Left forelimb (tissue), 1 donor: ENCODE measurements around the gene LDAH.

Experiments used
- DNase-seq: peaks from one replicate; pipeline ENCODE4 v3.0.0-alpha.2; 2018; ENCODE audit warnings: low spot score

Gene LDAH

DNA sequence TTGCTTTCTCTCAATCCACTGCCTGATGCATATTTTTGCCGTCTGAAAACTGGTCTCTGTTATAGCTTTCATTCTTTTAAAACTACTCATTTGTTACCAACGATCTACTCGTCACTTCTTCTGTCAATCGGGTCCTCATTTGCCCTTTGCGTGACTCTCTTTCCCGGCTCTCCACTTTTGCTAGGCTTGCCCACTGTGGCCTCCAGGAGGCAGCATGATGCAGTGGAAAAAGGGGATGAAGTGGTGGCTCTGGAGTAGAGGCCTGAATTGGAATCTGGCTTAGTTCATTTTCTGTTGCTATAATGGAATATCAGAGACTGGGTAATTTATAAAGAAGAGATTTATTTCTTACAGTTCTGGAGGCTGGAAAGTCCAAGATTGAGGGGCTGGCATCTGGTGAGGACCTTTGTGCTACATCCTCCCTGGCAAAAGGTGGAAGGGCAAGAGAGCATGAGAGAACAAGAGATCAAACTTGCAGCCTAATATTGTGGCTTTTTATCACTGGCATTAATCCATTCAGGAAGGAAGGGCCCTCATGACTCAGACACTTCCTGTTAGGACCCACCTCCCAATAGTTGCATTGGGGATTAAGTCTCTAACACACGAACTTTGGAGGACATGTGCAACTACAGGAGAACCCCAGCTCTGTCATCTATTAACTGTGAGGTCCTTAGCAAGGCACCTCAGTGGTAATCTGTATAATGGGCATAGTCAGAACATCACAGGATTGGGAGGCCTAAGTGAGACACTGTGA lies 140.6 kb downstream of the LDAH start:
- no peak for DNase-seq

DNA sequence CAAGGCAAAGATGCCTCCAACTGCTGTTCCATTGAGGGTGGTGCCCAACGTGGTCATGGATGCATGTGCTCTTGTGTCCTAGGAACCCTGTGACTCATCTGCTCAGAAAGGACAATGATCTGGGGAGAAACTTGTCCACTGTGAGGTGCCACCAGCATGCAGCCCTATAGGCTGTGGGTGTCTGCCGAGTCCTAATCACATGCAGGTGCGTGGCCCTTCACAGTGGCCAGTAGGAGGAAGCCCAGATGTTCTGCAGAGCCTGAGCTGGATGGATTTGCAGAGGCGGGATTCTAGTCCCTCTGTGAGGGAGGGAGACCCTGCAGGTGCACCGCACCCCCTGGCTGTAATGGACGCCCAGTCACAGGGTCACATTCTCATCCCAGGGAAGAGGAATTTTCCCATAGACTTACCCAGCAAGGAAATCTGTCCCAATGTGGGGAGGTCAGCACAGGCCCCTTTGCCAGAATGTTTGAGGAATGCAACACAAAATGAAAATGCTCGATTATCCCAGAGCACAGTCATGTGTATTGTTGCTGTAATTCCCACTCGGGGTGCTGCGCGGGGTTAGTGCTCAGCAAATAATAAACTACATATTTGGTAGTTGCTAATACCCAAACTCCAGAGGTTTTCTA lies 142.0 kb downstream of the LDAH start:
- DNase-seq: no peak

DNA sequence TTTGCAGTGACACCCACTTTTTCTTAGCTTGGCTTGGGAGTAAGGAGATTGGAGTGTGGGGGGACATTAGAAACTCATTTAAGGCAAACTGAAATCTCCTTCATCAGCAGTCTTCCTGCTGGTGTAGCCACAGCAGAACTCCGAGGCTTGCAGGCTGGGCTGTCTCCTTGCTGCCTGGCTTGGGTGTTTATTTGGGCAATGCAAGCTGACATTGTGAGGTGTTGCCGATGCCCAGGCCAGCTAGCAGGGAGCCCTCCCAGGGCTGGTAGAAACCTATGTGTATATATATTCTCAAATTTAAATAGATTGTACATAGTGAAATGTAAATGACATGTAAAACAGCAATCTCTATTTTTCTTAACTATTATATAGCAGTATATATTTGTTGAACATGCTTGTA lies 144.1 kb downstream of the LDAH start:
- DNase-seq: no peak

DNA sequence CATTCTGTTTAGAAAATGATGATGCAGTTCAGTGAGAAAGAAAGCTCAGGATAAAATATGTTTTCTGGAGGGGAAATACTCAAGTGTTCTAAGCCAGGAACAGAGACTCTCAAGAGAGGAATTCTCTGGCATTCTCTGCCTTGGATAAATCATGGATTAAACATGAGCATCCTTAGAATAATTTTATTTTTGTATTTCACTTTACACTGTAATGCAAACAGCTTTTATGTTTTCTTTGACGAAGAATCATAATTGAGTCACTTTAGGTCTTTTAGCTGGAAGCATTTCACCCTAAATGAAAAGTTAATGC lies 144.9 kb downstream of the LDAH start:
- DNase-seq: no peak

DNA sequence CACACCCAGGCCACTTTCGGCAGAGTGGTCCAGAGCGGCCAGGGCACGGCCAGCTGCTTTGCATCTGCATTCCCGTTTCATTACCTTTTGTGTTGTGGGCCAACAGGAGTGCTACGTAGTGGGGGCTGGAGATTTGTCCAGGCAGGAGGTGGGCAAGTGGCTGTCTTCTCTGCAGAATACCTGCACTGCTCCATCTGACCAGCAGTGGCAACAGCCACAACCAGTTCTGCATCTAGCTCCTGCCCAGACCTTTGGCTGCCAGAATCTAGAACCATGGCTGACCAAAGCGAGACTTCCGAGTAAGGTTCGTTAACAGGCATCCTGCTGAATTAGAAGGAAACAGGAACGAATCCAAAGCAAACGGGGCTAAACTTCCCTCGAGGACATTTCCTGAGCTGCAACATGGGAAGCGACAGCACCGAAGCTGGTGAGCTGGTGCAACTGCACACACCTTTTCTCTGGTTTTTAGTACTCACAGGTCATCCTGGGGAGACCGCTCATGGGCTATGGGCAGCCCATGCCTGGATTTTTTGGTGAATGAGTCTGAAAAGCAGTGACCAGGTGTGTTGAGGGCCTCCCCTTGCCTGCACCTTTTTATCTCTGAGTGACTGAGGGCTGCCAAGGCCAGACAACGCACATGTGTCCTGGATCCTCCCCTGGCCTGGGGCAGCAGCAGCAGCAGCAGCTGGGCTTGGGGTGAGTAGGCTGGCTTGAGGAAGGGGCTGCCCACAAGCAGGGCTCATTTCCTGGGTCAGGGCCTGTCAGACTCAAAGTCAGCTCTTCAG lies 145.4 kb downstream of the LDAH start:
- no peak for DNase-seq

DNA sequence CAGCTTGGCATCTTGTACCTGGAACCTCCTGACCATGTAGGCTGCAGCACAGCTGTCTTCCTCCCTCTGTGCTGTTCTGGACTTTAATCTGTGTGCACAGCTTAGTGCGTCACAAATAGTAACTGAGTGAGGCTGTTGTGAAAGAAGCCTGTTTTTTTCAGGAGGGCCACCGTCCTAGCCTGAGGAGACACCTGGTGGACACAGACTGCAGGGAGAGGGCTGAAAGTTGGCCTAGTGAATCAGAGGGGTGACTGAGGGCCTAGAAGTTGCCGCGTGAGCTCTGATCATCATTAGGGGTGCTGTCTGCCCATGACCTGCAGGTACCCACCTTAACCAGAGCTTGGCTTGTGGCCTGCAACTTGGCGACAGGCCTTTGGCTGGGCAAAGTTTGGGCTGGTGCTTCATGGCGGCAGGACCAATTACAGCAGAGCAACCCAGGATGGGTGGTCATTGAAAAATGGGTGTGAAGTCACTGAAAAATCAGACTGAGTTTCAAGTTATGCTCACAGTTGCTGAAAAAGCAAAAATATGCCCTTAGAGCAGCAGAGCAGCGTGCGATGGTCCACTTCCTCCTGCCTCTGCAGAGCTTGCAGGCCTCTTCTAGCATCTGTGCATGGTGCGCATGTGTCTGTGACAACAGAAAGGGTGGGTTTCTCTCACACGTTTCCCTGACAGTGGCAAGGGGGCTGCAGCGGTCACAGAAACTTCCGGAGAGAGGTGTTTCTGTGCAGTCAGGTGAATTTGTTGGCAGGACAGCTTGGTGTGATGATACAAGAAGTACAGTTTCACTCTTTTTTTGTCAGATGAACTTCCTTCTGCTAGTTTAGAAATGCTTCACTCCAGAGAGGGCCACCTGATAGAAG lies 146.3 kb downstream of the LDAH start:
- DNase-seq: no peak

DNA sequence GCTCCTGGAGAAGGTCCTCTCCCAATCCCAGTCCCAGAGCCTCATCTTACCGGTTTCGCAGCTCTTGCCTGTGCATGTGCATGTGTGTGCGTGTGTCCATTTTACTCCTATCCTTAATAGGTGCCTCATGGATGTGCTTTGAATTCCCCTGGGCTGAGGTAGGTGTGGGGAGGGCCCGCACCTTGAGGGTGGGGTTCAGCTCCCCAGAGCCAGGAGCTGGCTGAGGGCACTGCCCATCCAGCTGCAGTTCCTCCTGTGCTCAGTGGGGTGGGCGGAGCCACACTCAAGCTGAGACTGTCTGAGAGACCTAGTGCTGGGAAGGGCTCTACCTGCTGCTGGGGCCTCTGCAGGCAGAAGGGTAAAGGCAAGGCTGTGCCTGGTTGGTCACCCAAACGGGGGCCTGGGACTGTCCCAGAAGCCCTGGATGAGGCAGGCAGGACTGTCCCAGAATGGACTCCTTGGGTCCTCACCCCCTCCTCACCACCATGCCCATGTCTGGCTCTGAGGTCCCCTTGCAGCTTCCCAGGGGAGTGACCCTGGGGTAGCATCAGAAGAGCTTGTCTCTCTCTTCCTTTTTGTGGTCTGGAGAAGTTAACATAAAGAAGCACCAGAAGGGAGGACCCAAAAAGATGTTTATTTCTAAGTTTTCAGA lies 147.1 kb downstream of the LDAH start:
- DNase-seq: no peak

DNA sequence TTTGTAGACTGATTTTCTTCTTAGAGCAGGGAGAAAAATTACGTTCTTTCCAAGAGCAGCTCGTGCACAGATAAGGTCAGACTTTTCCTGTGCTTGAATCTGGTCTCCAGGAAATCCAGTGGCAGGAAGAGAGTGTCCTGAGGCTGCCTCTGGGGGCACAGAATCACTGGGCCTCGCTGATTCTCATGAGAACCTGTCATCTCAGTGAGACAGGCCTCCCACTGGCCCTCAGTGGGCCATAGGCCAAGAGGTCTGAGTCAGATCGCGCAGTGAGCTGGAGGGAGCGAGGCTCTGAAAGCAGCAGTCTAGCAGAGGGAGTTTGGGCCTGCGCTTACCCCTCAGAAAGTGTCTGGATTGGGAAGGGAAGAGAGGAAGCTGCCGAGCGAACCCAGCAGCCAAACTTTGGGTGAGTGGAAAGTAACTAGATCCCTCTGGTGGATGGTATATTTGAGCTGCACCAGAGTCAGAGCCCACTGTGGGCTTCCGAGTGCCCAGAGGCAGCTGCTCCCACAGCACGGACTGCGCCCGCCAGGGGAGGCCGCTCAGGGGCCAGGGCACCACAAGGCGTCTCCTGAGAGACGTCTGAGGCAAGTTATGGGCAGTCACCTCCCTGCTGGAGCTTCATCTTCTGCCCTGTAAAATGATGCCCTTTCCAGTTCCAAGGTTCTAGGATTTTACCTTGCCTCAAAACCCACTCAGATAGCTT lies 147.8 kb downstream of the LDAH start:
- DNase-seq: no peak

DNA sequence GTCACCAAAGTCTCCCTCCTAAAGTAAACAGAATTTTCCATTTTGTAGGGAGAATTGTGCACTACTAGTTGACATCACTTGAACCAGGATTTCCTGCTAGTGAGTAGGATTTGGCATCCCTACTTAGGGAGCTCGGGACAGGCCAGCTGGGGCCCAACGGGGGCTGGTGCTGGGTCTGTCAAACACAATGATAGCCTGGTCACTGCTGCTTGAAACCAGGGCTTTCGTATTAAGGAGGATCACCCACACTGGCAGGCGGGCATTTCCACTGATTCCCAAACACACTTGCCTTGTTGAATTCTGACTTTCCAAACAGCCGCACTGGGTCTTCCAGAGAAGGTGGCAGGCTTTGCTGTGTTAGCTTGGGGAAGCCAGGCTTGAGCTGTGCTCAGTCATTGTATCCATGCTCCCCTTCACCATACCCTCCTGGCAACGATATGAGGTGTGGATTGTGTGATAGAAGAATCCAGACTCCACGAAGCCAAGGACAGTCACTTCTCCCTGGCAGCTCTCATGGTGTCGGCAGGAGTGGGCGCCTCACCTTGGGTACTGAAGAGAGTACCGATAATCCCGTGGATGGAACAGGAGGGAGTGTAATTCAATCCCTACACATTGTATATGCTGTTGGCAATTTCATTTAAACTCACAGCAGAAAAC lies 148.5 kb downstream of the LDAH start:
- DNase-seq: no peak

DNA sequence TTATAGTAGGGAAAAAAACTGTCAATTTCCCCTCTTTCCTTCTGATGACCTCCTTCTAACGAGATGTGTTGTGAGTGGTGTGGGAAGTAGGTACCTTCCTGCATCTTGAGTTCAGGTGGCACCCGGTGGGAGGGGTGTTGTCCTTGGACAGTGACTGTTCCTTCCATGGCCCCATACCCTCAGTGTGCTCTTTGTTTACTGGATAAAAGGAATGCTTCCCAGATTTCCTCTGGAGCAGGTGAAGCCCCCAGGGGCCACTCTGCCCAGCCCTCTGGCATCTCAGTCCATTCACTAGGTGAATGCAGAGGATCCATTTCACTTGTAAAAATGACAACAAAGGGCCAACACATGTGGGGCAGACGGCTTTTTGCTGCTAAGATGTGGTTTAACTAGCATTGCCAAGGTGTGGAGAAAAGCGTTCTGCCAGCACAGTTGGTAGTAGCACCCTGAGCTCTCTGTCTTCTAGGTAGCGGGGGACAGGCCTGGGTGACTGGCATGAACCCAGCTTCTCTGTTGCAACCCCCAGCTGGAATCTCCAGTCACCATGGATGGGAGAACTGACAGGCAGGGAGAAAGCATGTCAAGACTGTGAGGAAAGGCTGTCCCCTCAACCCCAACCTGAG lies 149.1 kb downstream of the LDAH start:
- DNase-seq: no peak

DNA sequence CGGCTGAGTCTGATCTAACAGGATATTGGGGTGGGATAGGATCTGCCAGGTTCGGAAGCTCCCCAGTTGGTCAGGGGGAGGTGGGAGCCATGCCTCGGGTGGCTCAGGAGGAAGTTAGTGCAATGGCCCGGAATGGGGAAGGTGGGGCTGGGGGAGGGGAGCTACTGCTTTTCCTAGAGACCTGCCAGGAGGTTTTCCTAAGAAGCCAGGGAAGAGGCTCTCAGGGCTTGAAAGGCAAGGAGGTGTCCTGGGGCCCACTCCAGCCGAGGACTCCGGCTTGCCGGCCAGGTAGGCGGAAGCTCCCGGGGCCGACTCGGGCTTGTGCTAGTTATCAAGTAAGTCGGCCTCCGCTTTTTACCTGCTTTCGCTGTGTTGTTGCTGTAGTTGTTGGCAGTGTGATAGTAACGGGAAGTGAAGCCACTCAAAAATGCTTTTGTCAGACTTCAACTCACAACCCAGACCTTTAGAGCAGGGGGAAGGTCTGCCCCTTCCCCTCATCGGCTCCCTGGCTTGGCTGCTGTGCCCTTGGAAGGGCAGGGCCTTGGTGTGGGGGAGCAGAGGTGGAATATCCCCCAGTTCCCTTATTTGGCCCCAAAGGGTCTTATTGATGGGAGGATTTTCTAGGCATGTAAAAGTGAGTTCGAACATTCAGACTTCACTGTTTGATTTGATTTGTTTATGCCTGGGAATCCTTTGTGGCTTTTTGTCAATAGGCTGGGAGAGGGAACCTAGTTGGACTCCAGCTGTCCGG lies 150.5 kb downstream of the LDAH start:
- DNase-seq: no peak

DNA sequence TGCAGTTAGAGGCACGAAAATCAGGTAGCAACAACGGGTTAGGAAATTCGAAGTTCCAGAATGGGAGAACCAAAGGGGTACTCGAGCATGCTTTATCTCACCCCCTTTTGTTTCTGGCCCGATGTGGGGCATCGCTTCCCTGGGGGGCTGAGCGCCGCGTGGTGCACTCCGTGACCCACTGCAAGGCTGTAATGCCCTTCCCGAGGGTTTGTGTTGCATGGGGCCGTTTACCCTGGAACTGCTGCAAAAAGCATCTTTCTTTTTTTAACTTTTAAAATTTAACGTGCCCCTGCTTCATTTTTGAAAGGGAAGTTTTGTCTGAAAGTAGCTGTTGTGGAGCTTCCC lies 151.2 kb downstream of the LDAH start:
- DNase-seq: no peak

DNA sequence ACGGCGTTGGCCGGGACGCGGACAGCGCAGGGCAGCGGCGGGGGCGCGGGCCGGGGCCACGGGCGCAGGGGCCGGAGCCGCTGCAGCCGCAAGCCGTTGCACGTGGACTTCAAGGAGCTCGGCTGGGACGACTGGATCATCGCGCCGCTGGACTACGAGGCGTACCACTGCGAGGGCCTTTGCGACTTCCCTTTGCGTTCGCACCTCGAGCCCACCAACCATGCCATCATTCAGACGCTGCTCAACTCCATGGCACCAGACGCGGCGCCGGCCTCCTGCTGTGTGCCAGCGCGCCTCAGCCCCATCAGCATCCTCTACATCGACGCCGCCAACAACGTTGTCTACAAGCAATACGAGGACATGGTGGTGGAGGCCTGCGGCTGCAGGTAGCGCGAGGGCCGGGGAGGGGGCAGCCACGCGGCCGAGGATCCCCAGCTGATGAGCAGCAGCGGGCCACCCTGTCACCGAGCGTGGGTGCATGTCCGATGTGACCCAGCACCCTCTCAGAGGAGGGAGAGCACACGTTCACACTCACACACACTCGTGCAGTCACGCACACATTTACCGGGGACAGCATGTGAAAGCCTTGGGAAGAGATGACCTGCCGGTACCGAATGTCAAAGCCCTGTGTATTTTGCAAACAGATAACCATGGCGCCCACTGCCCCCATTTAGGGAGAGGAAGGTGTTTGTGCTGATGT lies 151.7 kb downstream of the LDAH start:
- DNase-seq: no peak

DNA sequence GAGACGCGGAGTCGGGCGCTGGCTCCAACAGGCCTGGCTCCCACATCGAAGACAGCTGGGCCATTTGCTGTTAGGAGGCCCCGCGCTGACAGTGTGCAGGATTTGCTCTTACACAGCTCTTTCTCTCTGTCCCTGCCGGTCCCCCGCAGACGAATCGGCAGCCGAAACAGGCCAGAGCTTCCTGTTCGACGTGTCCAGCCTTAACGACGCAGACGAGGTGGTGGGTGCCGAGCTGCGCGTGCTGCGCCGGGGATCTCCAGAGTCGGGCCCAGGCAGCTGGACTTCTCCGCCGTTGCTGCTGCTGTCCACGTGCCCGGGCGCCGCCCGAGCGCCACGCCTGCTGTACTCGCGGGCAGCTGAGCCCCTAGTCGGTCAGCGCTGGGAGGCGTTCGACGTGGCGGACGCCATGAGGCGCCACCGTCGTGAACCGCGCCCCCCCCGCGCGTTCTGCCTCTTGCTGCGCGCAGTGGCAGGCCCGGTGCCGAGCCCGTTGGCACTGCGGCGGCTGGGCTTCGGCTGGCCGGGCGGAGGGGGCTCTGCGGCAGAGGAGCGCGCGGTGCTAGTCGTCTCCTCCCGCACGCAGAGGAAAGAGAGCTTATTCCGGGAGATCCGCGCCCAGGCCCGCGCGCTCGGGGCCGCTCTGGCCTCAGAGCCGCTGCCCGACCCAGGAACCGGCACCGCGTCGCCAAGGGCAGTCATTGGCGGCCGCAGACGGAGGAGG lies 152.4 kb downstream of the LDAH start:
- DNase-seq: no peak

DNA sequence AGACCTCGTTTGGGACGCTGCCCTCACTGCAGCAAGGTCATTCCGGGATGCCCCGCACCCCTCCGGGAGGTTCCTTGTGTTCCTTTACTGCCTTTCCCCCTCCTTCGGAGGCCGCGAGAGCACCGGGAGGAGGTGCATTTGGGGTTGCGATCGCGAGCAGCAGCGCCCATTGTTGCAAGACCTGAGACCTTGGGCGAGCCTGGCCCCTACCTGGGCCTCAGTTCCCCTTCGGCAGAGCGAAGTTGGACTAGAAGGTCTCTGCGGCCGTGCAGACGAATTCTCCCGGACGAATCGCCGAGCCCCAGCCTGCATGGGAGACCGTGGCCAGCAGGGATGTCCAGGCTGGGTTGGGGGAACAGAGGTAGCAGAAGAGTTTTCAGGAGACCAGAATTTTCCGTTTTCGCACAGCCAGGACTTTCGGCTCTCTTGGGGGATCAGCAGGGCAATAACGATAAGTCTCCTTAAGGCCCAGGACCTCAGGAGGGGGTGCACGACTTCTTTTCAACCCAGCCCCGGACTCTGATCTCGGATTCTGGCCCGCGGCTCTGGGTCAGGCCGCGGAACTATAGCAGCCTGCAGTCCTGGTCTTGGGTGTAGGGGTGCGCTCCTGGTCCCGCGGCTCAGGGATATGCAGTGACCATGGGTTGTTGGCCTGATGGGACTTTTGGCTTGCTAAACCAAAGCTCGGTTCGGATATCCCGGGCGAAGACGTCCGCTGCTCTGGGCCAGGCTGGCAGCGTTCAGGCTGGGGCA lies 153.2 kb downstream of the LDAH start:
- no peak for DNase-seq

DNA sequence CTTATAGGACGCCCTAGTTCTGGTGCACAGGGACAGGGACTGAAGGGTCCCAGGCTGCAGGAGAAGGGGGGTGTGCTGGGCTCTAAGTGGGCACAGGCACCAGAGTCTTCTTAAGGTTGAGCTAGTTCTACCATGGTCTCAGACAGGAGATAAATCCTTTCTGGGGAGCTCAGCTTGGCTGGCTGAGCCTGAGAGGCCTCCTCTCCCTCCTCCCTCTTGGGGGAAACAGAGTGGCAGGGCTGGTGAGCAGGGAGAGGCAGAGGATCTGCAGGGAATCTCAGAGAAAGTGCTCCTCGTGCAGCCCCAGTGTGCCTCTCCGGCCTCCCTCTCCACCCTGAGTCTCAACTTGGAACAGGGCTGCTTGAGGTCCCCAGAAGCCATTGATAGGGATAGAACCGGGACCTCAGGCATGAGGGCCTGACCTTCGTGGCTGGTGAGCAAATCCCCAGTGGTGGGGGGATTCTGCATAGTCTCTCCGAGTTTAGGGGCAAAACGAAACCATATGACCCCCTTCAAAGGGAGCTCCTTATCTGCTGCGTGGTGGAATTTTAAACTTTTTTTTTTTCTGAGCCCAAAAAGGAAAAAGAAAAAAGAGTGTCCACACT lies 153.9 kb downstream of the LDAH start:
- peak; percentile 30 for DNase-seq

DNA sequence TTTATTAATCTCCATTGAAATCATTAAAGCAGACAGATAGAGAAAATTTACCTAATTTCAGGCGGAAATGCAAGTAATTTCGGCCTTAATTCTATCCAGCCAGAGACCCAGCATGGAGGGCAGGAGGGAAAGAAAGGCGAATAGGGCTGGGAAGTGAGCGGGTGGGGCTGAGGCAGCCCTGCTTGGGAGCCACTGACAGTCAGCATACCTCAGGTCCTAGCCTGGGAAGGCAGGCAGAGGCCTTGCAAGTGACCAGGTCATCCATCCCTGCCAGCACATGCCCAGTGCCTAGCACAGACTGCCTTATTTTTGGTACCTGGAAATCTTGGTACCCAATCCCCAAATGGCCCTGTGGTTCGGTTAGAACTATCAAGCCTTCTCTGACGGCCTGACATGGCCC lies 154.4 kb downstream of the LDAH start:
- DNase-seq: peak; percentile 50
